ENCODE measurements around the gene COL4A2.

DNA sequence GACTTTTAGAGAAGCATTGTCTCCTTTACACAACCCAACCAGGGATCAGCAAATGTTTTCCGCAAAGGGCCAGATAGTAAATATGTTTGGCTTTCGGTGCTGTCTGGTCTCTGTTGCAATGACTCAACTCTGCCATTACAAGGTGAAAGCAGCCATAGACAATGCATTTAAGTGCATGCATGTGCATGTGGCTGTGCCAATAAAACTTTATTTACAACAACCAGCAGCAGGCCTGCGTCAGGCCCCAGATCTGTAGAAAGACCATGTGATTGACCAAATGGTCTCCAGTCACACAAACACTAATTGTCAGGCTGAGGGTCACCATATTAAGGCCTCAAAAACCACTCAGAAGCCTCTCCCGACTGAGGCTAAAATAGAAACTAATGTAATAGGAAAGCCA is 246.3 kb downstream of the COL4A2 start:
- TF ChIP-seq, protein P1, sequence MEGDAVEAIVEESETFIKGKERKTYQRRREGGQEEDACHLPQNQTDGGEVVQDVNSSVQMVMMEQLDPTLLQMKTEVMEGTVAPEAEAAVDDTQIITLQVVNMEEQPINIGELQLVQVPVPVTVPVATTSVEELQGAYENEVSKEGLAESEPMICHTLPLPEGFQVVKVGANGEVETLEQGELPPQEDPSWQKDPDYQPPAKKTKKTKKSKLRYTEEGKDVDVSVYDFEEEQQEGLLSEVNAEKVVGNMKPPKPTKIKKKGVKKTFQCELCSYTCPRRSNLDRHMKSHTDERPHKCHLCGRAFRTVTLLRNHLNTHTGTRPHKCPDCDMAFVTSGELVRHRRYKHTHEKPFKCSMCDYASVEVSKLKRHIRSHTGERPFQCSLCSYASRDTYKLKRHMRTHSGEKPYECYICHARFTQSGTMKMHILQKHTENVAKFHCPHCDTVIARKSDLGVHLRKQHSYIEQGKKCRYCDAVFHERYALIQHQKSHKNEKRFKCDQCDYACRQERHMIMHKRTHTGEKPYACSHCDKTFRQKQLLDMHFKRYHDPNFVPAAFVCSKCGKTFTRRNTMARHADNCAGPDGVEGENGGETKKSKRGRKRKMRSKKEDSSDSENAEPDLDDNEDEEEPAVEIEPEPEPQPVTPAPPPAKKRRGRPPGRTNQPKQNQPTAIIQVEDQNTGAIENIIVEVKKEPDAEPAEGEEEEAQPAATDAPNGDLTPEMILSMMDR (IDR thresholded peaks at IDR 0.05), result no peak
- TF ChIP-seq POLR2A (IDR thresholded peaks at IDR 0.05) (no peak), POLR2AphosphoS5 (IDR thresholded peaks at IDR 0.05) (no peak), EP300 (IDR thresholded peaks at IDR 0.05; ENCODE audit: low read depth) (no peak)

Measured in transverse colon (tissue), 4 donors.